Activated naive CD8-positive, alpha-beta T cell treated with anti-CD3 and anti-CD28 coated beads for 36 hours (primary cell): ENCODE results near the gene ATCAY. TPM values are rescaled to one million over a fixed set of nuclear protein-coding genes. Genes with fewer than 3 reads are reported as not detected.
"Not testable (repeated sequence)": the region's sequence is repeated elsewhere in the genome, so short reads cannot be mapped to it uniquely, and the experiment has no call there.

ENCODE experiments used
- DNase-seq: peaks from one replicate; pipeline ENCODE4 v3.0.0; 2021
- H3K27ac Mint-ChIP-seq: one replicate; pipeline ENCODE4 v1.8.0; 2022; ENCODE audit warnings: mild to moderate bottlenecking, moderate library complexity, mixed read lengths
- H3K27me3 Mint-ChIP-seq: one replicate; pipeline ENCODE4 v1.8.0; 2022; ENCODE audit warnings: mild to moderate bottlenecking, mixed read lengths
- H3K36me3 Mint-ChIP-seq: one replicate; pipeline ENCODE4 v1.8.0; 2021; ENCODE audit warnings: mild to moderate bottlenecking, mixed read lengths
- H3K4me1 Mint-ChIP-seq: one replicate; pipeline ENCODE4 v1.8.0; 2021; ENCODE audit warnings: mixed read lengths
- H3K4me3 Mint-ChIP-seq: one replicate; pipeline ENCODE4 v1.8.0; 2022; ENCODE audit warnings: mild to moderate bottlenecking, moderate library complexity, mixed read lengths
- H3K9me3 Mint-ChIP-seq: one replicate; pipeline ENCODE4 v1.8.0; 2022; ENCODE audit warnings: mixed read lengths
- total RNA-seq, 2 experiments: library from RNA; stranded (reverse); gene quantifications; one replicate each; pipeline ENCODE4 v1.2.3, GENCODE V29; 2021

ATCAY gene
- total RNA-seq, 2 experiments from 2014 or later, result not detected

DNA sequence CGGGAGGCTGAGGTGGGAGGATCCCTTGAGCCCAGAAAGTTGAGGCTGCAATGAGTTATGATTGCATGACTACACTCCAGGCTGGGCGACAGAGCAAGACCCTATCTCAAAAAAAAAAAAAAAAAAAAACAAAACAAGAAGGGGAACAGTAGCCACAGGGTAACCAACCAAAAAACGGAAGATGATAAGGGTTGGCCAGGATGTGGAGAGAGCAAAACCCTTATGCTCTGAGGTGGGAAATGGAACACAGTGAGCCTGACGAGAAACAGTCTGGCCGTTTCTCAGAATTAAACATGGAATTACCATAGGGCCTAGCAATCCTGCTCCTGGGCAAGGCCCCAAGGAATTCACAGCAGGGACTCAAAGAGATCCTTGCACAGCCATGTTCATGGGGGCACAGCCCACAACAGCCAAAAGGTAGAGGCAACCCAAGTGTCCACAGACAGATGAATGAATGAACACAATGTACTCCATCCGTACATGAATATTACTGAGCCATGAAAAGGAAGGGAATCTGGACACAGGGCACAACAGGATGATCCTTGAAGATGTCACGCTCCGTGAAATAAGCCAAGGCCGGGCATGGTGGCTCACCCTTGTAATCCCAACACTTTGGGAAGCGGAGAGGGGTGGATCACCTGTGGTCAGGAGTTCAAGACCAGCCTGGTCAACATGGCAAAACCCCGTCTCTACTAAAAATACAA lies 63.7 kb downstream of the ATCAY start:
- Mint-ChIP-seq H3K4me1 (no peaks in the 10 kb centered on the region), H3K4me3 (no peak overlapping the region), H3K27me3 (no peaks in the 10 kb centered on the region), H3K9me3 (no peaks in the 10 kb centered on the region), H3K27ac (no peak overlapping the region), H3K36me3 (no peaks in the 10 kb centered on the region)
- no peak for DNase-seq

DNA sequence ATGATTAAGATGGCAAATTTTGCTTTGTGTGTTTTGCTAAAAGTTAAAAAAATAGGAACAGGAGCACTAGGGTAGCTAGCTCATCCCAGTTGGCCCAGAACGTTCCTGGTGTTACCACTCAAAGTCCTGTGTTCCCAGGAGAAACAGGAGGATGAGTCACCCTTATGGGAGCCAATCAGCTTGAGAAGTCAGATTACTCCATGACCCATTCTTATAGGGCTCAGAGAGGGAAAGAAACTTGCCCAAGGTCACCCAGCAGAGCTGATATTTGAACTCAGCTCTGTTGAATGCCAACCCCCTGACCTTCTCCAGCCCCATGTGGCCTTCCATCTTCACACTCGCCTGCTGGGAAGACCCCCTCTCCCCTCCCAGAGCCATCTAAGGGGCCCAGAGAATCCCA lies 65.4 kb downstream of the ATCAY start:
- H3K27ac Mint-ChIP-seq, result no peak overlapping the region
- H3K4me1 Mint-ChIP-seq, result peaks cover under 1% of the 10 kb centered on the region
- H3K27me3 Mint-ChIP-seq, result no peaks in the 10 kb centered on the region
- no peak overlapping the region for H3K4me3 Mint-ChIP-seq
- no peak for DNase-seq
- no peaks in the 10 kb centered on the region for H3K9me3 Mint-ChIP-seq
- no peaks in the 10 kb centered on the region for H3K36me3 Mint-ChIP-seq

DNA sequence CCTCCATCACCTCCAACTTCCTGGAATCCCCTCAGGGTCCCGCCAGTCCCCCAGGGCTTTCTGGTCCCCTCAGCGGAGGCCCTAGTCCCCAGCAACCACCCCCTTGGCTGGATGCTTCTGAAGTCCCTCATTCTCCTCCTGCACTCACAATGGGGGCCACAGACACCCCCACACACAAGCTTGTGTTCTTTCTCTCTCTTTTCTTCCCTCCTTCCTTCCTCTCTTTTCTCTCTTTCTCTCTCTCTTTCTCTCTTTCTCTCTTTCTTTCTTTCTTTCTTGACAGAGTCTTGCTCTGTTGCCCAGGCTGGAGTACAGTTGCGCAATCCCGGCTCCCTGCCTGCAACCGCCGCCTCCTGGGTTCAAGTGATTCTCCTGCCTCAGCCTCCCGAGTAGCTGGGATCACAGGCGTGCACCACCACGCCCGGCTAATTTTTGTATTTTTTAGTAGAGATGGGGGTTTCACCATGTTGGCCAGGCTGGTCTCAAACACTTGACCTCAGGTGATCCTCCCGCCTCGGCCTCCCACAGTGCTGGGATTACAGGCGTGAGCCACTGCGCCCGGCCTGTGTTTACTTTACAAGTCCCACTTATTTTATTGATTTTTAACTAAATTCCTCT lies 66.9 kb downstream of the ATCAY start:
- not testable (repeated sequence) for H3K9me3 Mint-ChIP-seq, H3K27ac Mint-ChIP-seq, H3K36me3 Mint-ChIP-seq, DNase-seq, H3K27me3 Mint-ChIP-seq, H3K4me1 Mint-ChIP-seq, H3K4me3 Mint-ChIP-seq

DNA sequence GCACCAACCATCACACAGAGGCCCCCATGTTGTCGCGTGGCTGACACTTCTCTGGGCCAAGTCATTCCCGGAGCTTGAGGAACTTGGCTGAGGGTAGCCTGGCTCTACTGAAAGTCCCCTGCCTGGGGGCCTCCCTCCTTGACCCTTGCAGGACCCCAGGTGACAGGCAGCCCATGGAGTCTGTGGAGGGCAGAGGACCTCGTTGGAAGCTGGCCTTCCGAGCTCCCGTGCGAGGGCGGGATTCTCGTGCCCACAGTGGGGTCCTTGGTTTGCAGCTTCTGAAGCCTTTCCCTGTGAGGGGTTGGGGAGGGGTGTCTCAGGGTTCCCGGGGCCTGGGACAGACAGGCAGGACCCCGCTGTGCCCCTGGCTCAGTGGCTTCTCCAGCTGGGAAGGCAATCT lies 68.8 kb downstream of the ATCAY start:
- H3K27me3 Mint-ChIP-seq, result no peaks in the 10 kb centered on the region
- no peak for DNase-seq
- H3K9me3 Mint-ChIP-seq, result no peaks in the 10 kb centered on the region
- H3K4me1 Mint-ChIP-seq, result peaks cover 6% of the 10 kb centered on the region
- no peak overlapping the region for H3K4me3 Mint-ChIP-seq
- H3K27ac Mint-ChIP-seq, result no peak overlapping the region
- no peaks in the 10 kb centered on the region for H3K36me3 Mint-ChIP-seq

DNA sequence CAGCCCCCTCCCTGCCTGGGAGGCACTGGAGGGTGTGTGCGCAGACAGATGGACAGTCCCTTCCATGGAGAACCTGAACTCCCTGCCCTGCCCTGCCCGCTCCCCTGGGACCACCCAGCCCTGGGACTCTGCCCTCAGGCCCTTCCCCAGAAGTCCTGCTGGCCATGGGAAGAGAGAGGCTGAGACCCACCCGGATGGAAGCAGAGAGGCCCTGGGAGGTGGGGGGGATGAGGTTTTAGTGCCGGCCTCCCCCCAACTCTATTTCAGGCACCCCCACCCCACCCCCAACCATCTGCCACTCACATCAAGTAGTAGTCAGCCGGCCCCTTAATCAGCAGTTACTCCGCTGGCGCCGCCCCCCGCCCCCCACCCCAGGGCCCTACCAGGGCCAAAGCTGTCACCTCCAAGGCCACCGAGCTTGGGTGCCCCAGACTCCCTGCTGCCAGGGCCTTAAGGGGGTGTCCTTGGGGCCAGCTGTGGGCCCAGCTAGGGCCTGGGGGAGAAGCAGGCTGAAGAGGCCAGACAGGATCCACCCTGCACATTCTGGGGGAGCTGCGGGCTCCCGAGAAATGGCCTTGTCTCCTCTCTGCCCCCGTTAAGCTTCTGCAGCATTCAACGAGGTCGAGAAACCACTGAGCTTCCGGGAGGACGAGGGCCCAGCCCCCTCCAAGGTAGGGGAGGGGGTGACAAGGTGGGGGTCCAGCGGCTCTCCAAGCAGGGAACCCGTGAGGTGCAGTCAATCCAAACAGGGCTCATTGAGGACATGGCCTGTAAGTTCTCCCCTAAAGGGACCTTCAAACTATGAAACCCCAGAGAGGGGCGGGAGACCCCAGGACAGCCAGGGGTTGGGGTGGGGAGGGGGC lies 69.7 kb downstream of the ATCAY start:
- no peak overlapping the region for H3K27ac Mint-ChIP-seq
- H3K4me1 Mint-ChIP-seq, result peaks cover 6% of the 10 kb centered on the region
- H3K4me3 Mint-ChIP-seq, result peak overlapping the region; percentile 43
- H3K36me3 Mint-ChIP-seq, result no peaks in the 10 kb centered on the region
- DNase-seq, result no peak
- no peaks in the 10 kb centered on the region for H3K27me3 Mint-ChIP-seq
- H3K9me3 Mint-ChIP-seq, result no peaks in the 10 kb centered on the region

DNA sequence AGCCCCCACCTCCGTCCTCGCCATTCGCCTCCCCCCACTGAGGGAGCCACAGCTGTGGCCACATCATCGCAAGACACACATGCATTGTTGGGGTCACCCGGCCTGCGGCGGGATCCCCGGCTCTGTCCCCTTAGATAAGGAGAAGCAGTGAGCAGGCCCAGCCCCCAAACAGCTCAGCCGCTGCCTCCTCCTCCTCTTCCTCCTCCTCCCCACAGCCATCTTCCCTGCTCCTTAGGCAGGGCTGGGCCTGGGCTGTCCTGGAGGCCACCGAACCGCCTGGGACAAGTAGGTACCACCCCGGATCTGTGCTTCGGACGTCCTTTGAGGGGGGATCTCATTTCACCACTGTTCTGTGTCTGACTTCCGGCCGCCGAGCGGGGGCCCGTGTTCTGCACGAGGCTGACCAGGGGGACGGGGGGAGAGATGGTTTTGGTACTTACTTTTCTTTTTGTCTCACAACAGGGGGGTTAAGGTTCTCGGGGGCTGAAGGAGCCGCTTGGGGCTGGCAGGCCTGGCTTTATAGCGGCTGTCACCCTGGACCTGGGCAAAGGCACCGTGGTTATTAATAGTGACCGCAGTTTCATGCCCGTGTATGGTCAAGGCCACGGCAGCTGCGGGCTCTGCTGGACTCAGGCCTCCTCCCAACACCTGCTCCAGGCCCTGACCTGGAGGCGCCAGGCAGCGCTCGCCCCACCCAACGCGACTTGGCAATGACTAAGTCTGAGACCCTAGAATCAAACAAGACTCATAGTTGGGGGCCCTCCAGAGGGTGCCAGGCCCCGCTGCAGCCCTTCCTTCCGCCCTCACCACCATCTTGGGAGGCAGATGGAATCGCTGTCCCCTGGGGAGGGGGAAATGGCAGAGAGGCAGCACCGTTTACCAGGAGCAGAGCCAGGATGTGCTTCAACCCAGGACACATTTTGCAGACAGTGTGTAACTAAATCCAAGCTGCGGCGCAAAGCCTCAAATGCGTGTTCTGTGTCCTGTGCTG lies 70.7 kb downstream of the ATCAY start:
- DNase-seq, result no peak
- H3K27me3 Mint-ChIP-seq, result no peaks in the 10 kb centered on the region
- peak overlapping the region; percentile 78 for H3K27ac Mint-ChIP-seq

DNA sequence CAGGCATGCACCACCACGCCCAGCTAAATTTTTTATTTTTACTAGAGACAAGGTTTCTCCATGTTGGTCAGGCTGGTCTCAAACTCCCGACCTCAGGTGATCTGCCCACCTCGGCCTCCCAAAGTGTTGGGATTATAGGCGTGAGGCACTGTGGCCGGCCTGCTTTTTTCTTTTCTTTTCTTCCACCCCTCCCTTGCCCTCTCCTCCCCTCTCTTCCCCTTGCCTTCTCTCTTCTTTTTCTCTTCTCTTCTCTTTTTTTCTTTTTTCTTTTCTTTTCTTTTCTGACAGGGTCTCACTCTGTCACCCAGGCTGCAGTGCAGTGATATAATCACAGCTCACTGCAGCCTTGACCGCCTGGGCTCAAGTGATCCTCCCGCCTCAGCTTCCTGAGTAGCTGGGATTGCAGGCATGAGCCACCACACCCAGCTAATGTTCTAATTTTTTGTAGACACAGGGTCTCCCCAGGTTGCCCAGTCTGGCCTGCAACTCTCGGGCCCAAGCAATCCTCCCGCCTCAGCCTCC lies 72.3 kb downstream of the ATCAY start:
- Mint-ChIP-seq H3K4me3 (peak overlapping the region; percentile 56), H3K27ac (peak overlapping the region; percentile 79)
- H3K4me1 Mint-ChIP-seq, H3K36me3 Mint-ChIP-seq, H3K27me3 Mint-ChIP-seq, DNase-seq, H3K9me3 Mint-ChIP-seq: not testable (repeated sequence)

More for the DNA sequence above, 70.7 kb downstream of the ATCAY start:
- Mint-ChIP-seq H3K9me3 (no peaks in the 10 kb centered on the region), H3K4me1 (peaks cover 6% of the 10 kb centered on the region), H3K4me3 (peak overlapping the region; percentile 75), H3K36me3 (no peaks in the 10 kb centered on the region)

DNA sequence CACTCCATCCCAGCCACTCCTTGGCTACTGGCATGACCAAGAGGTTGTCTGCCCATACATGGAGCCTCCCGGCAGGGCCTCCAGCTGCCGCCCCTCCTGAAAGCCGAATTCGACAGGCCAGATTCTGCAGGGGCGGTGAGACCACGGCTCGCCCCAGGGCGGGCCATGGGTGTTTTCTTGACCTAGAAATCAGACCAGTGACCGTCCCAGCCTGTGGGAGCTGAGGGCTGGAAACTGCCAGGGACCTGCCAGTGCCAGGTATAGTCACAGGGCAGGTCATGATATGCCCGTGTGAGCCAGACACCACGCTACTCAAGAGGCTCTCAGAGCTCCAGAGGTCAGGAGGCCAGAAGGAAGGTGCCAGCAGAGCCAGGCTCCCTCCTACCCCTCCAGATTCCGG lies 73.6 kb downstream of the ATCAY start:
- no peak for DNase-seq
- Mint-ChIP-seq H3K9me3 (no peaks in the 10 kb centered on the region), H3K4me3 (no peak overlapping the region), H3K27me3 (no peaks in the 10 kb centered on the region), H3K36me3 (no peaks in the 10 kb centered on the region), H3K4me1 (peaks cover 6% of the 10 kb centered on the region), H3K27ac (no peak overlapping the region)

DNA sequence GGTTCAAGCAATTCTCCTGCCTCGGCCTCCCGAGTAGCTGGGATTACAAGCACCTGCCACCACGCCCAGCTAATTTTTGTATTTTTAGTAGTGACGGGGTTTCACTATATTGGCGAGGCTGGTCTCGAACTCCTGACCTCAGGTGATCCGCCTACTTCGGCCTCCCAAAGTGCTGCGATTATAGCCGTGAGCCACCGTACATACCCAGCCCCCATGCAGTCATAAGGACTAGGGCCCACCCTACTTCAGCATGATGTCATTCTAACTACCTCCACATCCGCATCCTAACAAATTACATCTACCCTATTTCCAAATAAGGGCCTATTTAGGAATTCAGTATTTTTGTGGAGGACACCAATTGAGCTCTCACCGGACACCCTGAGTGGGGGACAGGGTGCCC lies 74.8 kb downstream of the ATCAY start:
- H3K9me3 Mint-ChIP-seq, DNase-seq, H3K36me3 Mint-ChIP-seq, H3K4me3 Mint-ChIP-seq, H3K27ac Mint-ChIP-seq, H3K4me1 Mint-ChIP-seq, H3K27me3 Mint-ChIP-seq: not testable (repeated sequence)

DNA sequence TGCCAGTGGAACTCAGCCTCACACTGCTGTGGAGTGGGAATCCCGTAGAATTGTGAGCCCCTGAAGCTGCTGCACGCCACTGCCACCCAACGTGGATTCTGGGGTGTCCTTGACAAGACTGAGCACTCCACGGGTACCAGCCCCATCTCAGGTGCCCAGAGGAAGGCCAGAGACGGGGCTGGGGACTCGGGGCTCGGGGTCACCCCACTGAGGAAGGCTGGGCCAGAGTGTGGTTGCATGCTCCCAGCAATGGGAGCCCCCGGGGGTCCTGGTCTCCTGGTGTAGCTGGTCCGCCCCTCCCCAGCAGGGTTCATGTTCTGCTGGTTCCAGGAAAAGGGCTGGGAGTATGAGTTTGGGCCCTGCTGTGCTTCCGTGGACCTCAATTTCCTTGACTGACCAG lies 75.2 kb downstream of the ATCAY start:
- peaks cover 6% of the 10 kb centered on the region for H3K4me1 Mint-ChIP-seq
- DNase-seq, result no peak
- no peaks in the 10 kb centered on the region for H3K36me3 Mint-ChIP-seq
- H3K27me3 Mint-ChIP-seq, result no peaks in the 10 kb centered on the region
- H3K27ac Mint-ChIP-seq, result no peak overlapping the region
- no peaks in the 10 kb centered on the region for H3K9me3 Mint-ChIP-seq
- no peak overlapping the region for H3K4me3 Mint-ChIP-seq

DNA sequence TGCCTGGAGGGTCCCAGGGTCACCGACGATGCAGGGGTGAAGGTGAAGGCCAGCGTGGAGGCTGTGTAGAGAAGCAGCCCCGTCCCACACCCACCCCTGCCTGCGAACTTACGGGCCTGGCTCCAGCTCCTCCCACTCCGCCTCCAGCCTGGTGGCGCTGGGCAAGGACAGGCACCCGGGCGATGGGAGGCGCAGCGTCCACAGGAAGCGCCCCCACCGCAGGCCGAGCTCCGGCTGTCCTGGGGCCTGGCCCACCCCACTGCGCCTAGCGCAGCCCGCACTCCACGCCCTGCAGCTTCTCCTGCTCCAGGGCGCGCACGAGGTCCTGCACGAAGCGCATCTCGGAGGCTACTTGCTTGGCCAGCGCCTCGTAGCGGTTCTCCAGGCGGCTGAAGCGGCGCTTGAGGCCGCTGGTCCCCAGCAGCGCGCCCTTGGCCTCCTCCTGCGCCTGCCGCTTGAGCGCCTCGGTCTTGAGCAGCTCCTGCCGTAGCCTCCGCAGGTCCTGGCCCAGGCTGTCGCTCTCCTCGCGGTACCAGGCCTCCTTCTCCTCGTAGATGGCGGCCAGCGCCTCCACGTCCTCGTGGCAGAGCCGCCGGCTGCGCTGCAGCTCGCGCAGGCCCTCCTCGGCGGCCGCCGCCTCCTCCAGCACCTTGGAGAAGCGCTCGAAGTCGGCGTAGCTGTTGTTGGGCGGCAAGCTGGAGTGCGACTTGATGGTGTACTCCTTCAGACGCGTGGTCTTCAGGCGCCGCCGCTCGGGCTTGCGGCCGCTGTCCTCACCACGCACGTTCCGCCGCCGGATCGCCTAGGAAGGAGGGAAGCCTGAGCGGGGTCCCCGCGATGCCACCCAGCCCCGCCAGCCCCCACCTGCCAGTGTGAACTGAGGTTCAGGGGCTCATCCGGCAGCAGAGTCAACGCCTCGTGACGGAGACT lies 78.6 kb downstream of the ATCAY start:
- Mint-ChIP-seq H3K27me3 (no peaks in the 10 kb centered on the region), H3K9me3 (no peaks in the 10 kb centered on the region), H3K4me1 (no peaks in the 10 kb centered on the region), H3K4me3 (no peak overlapping the region), H3K27ac (no peak overlapping the region), H3K36me3 (no peaks in the 10 kb centered on the region)
- DNase-seq, result no peak

DNA sequence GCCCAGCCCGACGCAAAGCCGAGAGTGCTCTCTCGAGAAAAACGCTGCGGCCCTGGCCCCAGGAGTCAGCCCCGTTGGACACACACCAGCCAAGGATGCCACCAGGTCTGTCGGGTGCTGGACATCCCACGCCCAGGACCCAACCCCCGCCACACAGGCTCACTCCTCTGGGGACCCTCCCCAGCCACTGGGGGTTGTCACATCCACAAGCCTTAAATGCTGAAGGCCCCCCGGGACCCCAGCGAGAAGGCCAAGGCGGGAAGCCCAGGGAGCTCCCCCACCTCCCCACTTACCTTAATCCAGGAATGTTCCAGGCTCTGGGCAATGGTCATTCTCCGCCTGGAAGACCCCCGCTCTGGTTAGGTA lies 79.3 kb downstream of the ATCAY start:
- H3K4me3 Mint-ChIP-seq, result no peak overlapping the region
- no peaks in the 10 kb centered on the region for H3K9me3 Mint-ChIP-seq
- H3K27me3 Mint-ChIP-seq, result no peaks in the 10 kb centered on the region
- no peaks in the 10 kb centered on the region for H3K36me3 Mint-ChIP-seq
- no peaks in the 10 kb centered on the region for H3K4me1 Mint-ChIP-seq
- H3K27ac Mint-ChIP-seq, result no peak overlapping the region
- no peak for DNase-seq

DNA sequence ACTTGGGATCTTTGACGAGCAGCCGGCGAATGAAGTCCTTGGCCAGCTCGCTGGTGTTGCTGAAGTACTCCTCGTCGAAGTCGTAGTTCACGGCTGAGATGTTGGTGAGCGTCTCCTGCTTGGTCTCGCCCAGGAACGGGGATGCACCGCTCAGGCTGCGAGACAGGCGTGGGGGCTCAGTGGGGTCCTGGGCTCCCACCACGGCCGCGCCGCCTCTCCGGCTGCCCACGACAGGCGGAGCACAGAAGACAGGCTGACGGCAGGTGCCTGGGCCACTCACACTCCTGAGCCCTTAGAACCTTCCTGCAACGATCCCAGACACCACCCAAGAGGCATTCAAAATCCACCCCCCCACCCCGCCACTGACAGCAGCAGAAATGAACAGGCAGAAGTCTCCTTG lies 80.5 kb downstream of the ATCAY start:
- H3K4me3 Mint-ChIP-seq, result no peak overlapping the region
- no peaks in the 10 kb centered on the region for H3K27me3 Mint-ChIP-seq
- no peak for DNase-seq
- H3K27ac Mint-ChIP-seq, result no peak overlapping the region
- H3K9me3 Mint-ChIP-seq, result no peaks in the 10 kb centered on the region
- H3K36me3 Mint-ChIP-seq, result no peaks in the 10 kb centered on the region
- H3K4me1 Mint-ChIP-seq, result no peaks in the 10 kb centered on the region
